ENCODE data around the gene PCGF3.
"Not testable (repeated sequence)": the region's sequence is repeated elsewhere in the genome, so short reads cannot be mapped to it uniquely, and the experiment has no call there.

Gene PCGF3

GRCh38 chr4:725391-726234 lies 20.0 kb downstream of the PCGF3 start:
- DNase-seq (ENCODE audit: low read depth): no peak
- no peak overlapping the region for H3K4me3 ChIP-seq (ENCODE audit: low read length)
- no peak for TF ChIP-seq CTCF (conservative IDR thresholded peaks at IDR 0.05; ENCODE audit: low read depth, low read length)

GRCh38 chr4:726235-726787 lies 20.7 kb downstream of the PCGF3 start:
- TF ChIP-seq CTCF (conservative IDR thresholded peaks at IDR 0.05; ENCODE audit: low read depth, low read length): no peak
- no peak for DNase-seq (ENCODE audit: low read depth)
- no peak overlapping the region for H3K4me3 ChIP-seq (ENCODE audit: low read length)

- no peak for TF ChIP-seq CTCF (conservative IDR thresholded peaks at IDR 0.05; ENCODE audit: low read depth, low read length)
- H3K4me3 ChIP-seq (ENCODE audit: low read length): no peak overlapping the region
- no peak for DNase-seq (ENCODE audit: low read depth)
Measured at GRCh38 chr4:726838-727237, 21.2 kb downstream of the PCGF3 start.

- no peak for TF ChIP-seq CTCF (conservative IDR thresholded peaks at IDR 0.05; ENCODE audit: low read depth, low read length)
- DNase-seq (ENCODE audit: low read depth): no peak
- no peak overlapping the region for H3K4me3 ChIP-seq (ENCODE audit: low read length)
Measured at GRCh38 chr4:727576-727975, 21.9 kb downstream of the PCGF3 start.

GRCh38 chr4:729336-730315 lies 24.0 kb downstream of the PCGF3 start:
- no peak for TF ChIP-seq CTCF (conservative IDR thresholded peaks at IDR 0.05; ENCODE audit: low read depth, low read length)
- no peak for DNase-seq (ENCODE audit: low read depth)
- no peak overlapping the region for H3K4me3 ChIP-seq (ENCODE audit: low read length)

GRCh38 chr4:730511-730910 lies 24.9 kb downstream of the PCGF3 start:
- TF ChIP-seq CTCF (conservative IDR thresholded peaks at IDR 0.05; ENCODE audit: low read depth, low read length): no peak
- no peak for DNase-seq (ENCODE audit: low read depth)
- no peak overlapping the region for H3K4me3 ChIP-seq (ENCODE audit: low read length)

- not testable (repeated sequence) for DNase-seq (ENCODE audit: low read depth)
Measured at GRCh38 chr4:730946-731904, 25.6 kb downstream of the PCGF3 start.

GRCh38 chr4:731954-732353 lies 26.3 kb downstream of the PCGF3 start:
- not testable (repeated sequence) for H3K4me3 ChIP-seq (ENCODE audit: low read length); DNase-seq (ENCODE audit: low read depth)

More at GRCh38 chr4:730946-731904, 25.6 kb downstream of the PCGF3 start:
- H3K4me3 ChIP-seq (ENCODE audit: low read length): not testable (repeated sequence)

Measured in retinal pigment epithelial cell (primary cell).